GM18870 (cell line): ENCODE results near the gene RPL10A.

ENCODE experiments used
- ATAC-seq: cut with Tn5 transposase; IDR thresholded peaks from one replicate; pipeline ENCODE4 v1.9.1; 2021; ENCODE audit warnings: moderate library complexity; ENCODE audit not compliant: unreplicated experiment

RPL10A gene

GRCh38 chr6:35489995-35490791 is 22.0 kb downstream of the RPL10A start:
- no peak for ATAC-seq

DNA sequence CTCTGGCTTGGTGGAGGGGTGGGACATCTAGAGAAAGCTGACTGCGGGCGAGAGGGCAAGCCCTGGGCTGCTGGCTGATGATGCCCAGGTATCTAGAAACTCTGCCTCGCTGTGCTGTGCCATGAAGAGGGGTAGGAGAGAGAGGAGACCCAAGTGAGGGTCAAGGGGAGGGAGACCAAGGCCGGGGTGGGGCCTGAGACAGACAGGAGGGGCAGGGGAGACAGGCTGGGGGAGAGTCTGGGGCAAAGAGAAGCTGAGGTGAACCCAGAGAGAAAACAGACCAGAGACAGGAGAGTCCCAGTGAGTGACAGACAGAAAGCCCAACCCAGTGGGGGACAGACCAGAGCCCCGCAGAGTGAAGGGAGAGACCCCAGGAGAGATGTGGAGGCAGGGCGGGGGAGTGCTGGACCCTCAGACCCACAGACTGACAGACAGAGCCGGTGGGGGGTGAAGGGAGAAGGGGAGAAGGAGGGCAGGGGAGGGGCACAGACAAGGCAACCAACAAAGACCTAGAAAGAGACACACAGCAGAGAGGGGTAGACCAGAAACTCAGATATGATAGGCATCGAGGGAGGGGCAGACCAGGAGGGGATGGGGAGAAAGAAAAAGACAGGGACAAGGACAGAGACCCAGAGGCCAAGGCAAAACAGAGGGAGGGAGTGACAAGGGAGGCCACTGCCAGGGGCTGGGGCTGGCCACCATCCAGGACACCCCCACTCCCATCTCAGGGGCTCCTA is 22.8 kb downstream of the RPL10A start:
- no peak for ATAC-seq

DNA sequence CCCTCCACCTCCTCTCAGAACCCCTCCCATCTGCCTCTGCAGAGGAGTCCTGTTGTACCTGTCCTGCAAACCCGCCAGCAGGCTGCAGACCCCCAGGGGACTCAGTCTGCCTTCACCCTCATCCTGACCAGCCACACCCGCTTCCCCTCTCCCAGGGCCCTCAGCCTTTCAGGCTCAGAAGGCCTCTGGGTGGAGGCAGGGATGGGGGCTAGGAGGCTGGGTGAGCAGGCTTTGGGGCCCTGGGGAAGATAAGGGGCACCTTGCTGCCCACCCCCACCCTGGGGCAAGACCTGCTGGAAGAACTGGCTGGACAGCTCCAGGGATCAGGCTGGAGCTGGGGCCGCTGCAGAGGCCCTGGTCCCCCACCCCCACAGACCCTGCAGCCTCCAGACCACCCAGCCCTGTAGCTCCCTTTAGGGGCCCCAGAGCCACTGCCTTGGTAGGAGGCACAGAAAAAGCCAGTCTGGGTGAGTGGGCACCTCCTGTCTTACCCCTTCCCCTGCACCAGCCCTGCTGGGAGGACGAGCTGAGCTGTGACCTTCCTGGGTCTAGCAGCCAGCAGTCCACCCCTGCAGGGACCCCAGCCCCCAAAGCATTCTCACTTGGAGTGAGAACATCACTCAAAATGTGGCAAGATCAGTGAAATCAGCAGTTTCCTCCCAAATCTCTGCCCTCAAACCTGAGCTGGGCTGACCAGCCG is 23.5 kb downstream of the RPL10A start:
- no peak for ATAC-seq

GRCh38 chr6:35492258-35492973 is 24.2 kb downstream of the RPL10A start:
- ATAC-seq, result no peak

- no peak for ATAC-seq
Measured at GRCh38 chr6:35492974-35493284, 24.7 kb downstream of the RPL10A start.

DNA sequence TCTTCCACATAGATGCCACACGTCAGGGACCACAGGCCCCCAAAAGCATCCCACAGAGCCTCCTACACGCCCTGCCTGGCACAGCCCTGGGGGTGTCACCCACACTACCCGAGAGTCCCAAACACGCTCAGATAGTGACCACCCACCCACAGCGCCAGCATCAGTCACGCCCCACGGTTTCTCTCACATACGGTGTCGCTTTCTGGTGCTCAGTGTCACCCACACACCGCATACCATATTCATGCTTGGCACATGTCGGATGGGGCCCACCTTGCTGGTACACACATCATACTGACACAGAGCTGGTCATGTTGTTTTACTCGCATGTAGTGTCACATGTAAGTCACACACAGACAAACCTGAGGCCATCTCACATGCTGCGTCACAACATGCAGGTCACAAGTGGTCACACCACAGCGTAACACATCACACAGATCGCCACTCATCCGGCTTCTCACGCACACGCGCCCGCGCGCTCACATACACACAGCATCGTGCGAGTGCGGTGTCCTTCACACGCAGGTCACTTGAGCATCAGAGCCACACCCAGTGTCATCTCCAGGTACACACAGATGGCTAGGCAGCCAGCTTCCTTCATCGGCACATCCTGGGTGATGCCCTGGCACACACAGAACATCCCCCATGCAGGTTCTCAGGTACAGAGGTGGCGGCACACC is 25.2 kb downstream of the RPL10A start:
- ATAC-seq, result no peak

GRCh38 chr6:35494161-35494563 is 26.0 kb downstream of the RPL10A start:
- no peak for ATAC-seq

DNA sequence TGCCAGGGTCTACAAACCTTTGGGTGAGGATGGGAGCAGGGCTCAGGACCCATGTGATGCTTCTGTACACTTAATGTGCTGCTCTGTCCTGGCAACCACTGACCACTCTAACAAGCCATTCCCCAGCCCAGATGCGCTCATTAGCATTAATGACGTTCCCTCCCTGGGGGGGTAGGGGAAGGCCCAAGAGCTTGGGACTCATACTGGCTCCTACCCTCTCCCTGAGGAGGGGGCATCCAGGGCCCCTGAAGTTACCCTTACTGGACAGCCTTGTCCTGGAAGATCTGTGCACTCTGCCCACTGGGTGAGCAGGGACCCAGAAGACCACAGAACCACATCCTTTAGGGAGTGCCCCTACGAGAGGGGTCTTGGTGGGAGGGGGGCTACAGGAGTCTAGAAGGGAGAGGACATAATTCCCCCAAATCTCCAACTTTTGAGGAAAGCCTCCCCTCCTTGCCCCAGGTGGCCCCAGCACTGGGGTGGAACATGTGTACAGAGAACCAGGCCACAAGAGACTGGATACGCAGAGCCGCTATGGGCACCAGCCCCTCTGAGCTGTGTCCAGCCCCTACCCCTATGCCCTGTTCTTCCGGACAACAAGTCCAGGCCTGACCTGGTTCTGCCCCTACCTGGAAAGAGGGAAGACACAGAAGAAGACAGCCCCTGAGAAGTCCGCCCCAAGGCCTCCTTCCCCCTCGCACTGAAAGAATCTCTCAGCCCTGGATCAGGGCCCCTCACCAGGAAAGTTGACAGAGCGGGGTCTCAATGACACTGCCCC is 27.2 kb downstream of the RPL10A start:
- no peak for ATAC-seq

- no peak for ATAC-seq
Measured at GRCh38 chr6:35496036-35496840, 28.0 kb downstream of the RPL10A start.

DNA sequence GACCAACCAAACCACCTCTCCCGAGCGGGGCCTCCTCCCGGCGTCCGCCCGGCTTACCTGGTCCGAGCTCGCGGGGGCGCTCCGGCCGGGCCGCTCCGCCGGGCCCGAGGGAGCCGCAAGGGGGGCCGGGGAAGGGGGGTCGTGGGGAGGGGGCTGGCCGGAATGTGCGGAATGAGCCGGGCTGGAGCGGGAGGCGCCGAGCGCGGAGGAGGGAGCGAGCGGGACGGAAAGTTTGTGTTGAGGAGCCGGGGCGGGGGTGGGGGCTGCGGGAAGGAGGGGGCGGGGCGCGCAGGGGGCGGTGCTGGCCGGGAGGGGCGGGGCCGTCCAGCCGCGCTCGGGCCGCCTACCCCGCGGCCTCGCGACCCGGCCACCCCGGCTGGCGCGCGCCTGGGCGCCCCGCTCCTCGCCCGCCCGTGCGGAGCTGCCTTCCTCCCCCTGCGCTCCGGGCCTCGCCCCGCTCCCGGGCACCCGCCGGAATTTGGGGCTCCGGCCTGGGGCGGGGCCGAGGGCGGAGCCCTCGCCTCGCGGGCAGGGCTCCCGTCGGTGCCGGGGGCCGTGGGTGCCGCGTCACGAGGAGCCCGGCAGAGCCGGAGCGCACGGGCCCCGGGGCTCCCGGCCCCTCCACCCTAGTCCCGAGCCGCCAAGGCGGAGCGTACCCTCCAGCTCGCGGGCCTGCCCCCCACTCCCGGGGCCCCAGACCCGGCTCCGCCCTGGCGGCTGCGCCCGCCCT is 28.8 kb downstream of the RPL10A start, which contains the start of gene TEAD3:
TSS of gene TEAD3 (minus strand) at position 239 of the 730 bp plus-strand sequence.
- no peak for ATAC-seq

DNA sequence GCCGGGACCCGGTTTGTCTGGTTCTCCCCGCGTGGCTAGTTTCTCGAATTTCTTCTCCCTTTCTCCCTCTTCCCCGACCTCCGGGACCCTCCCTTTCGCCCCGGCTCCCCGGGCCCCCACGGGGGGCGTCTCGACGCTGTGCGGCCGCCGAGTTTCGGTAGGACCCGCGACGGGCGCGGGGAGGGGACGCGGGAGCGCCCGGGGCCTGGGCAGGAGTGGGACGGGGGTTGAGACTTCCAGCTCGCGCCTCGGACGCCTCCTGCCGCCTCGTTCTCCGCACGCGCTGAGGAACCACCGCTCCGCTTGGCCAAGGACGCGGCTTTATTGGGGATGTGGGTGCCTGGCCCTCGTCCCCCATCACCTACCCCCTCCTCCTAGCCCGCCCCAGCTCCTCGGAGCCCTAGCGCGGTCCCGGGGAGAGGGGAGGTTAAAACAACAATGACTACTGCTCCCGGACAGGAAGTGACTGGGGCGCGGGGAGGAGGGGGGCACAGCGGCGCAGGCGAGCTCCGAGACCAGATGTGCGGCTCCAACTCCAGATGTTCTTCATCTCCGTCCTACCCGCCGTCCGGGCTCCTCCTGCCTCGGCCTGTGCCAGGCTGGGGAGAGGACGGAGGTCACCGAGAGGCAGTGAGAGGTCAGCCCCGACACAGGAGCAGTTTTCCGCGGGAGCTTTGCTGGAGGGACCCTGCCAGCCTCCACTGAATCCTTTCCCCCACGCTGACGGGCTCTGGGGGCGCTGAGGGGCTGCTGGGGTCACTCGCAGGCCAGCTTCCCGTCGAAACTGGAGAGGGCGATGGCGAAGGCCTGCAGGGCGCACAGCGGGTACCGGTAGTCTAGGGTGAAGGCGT is 29.6 kb downstream of the RPL10A start:
- ATAC-seq, result no peak

DNA sequence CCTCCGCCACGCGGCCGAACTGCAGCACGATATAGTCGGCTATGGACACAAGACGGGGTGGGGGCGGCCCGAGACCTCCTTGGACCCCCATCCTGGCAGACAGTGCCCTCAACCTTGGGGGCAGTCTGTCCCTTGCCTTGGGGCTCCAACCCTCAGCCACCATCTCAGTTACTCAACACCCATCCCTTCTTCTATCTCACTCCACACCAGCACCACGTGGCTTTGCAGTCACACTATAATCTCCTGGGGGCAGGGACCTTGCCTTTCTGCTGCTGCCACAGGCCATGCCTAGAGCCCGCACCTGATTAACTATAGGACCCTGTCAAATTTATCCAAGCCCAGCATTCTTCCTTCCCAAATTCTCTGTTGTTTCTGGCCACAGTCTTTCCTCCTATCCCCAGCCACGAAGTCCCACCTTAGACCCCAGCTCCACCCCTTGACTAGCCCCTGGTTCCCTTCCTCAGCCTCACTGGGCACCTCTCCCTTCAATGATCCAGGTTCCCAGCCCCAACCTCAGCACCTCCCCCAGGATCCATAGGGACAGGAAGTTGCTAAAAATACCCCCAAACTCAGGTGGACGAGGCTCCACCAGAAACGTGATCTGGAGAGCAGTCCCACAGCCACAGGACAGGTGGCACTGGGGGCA is 30.3 kb downstream of the RPL10A start:
- no peak for ATAC-seq

GRCh38 chr6:35499372-35499771 is 31.2 kb downstream of the RPL10A start:
- ATAC-seq, result no peak

GRCh38 chr6:35500782-35501181 is 32.6 kb downstream of the RPL10A start:
- ATAC-seq, result no peak

GRCh38 chr6:35501784-35502183 is 33.6 kb downstream of the RPL10A start:
- ATAC-seq, result no peak

- ATAC-seq, result no peak
Measured at GRCh38 chr6:35503534-35503933, 35.3 kb downstream of the RPL10A start.

DNA sequence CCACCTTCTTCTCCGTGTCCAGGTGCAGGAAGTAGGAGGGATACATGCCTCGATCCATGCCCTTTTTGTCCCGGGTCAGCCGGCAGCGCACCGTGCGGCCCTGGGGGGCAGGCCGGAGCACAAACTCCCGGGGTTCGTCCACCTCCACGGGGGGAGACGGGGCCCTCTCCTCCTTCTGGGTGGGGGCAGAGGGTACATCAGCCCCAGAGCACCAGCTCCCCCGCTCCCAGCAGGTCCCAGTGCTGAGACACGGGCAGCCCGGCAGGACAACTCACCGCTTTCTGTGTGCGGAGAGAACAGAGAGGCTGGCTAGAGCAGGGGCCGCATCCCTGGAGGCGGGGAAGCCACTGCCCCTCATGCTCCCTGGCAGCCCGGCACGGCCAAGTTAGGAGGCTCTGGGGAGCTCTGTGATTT is 37.8 kb downstream of the RPL10A start:
- no peak for ATAC-seq
